Skeletal muscle tissue (tissue), 4 donors: ENCODE data around the gene IL31RA. TPM values are rescaled to one million over a fixed set of nuclear protein-coding genes. Genes with fewer than 3 reads are reported as not detected.

ENCODE experiments used
- H3K27ac ChIP-seq: one replicate; pipeline ENCODE4 v1.7.0; 2013; ENCODE audit warnings: mild to moderate bottlenecking, low read depth, low read length, inconsistent platforms
- H3K27me3 ChIP-seq, 3 donors: one replicate each; pipeline ENCODE4 v1.7.0; 2013; ENCODE audit warnings: low read length in 3 of 3; ENCODE audit not compliant: control insufficient read depth in 3 of 3, insufficient read depth in 3 of 3
- H3K36me3 ChIP-seq, 3 donors: one replicate each; pipeline ENCODE4 v1.7.0; 2013; ENCODE audit warnings: low read length in 3 of 3; ENCODE audit not compliant: control insufficient read depth in 3 of 3, insufficient read depth in 3 of 3
- H3K4me1 ChIP-seq, 3 donors: one replicate each; pipeline ENCODE4 v1.7.0; 2013; ENCODE audit warnings: low read length in 3 of 3, mild to moderate bottlenecking in 3 of 3; ENCODE audit not compliant: control insufficient read depth in 3 of 3, insufficient read depth in 3 of 3
- H3K4me3 ChIP-seq, 3 donors: one replicate each; pipeline ENCODE4 v1.7.0; 2013; ENCODE audit warnings: low read length in 3 of 3
- H3K9ac ChIP-seq, 3 donors: one replicate each; pipeline ENCODE4 v1.7.0; 2013; ENCODE audit warnings: low read length in 3 of 3, mild to moderate bottlenecking in 3 of 3, moderate library complexity in 2 of 3, low read depth in 1 of 3
- H3K9me3 ChIP-seq, 3 donors: one replicate each; pipeline ENCODE4 v1.7.0; 2013; ENCODE audit warnings: low read length in 3 of 3; ENCODE audit not compliant: control insufficient read depth in 3 of 3
- total RNA-seq: library from RNA; depleted of rRNA; stranded (reverse); fragments of >200 nt; gene quantifications from one replicate; pipeline ENCODE4 v1.2.3, GENCODE V29; 2014
- donor health status: Osteomylitis.

The IL31RA gene
- total RNA-seq, 1 donor from 2014 or later = 1.0 TPM

DNA sequence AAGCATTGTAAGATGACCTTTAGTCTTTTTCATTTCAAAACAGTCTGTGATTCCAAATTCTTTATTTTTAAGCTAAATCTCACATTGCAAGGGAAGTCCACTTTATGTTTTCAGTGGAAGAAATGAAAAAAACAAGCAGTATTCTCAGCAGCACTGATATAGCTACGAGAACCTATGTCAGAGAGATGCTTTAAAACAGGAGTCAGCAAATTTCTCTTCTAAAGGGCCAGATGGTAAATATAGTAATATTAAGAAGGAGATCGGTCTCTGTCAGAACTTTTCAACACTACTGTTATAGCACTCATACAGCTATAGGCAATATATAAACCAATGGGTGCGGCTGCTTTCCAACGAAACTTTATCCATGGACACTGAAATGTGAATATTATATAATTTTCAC, 18.7 kb downstream of the IL31RA start:
- no peaks in the 10 kb centered on the region for H3K4me1 ChIP-seq
- H3K9me3 ChIP-seq = no peaks in the 10 kb centered on the region
- H3K36me3 ChIP-seq = no peaks in the 10 kb centered on the region
- no peaks in the 10 kb centered on the region for H3K27me3 ChIP-seq
- H3K27ac ChIP-seq = no peak overlapping the region
- H3K9ac ChIP-seq = no peak overlapping the region
- no peak overlapping the region for H3K4me3 ChIP-seq

- no peaks in the 10 kb centered on the region for H3K27me3 ChIP-seq
Measured at GRCh38 chr5:55873234-55873633, 22.1 kb downstream of the IL31RA start.

DNA sequence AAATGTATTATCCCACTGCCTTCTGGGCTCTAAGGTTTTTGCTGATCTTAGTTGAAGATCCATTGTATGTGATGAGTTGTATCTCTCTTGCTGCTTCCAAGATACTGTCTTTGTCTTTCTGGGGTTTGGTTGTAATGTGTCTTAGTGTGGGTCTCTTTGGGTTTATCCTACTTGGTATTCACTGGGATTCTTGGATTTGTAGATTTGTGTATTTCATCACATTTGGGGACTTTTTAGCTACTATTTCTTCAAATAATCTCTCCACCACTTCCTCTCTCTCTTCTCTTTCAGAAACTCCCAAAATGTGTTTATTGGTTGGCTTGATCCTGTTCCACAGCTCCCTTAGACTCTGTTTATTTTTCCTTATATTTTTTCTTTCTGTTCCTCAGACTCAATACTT, 26.5 kb downstream of the IL31RA start:
- Histone ChIP-seq H3K4me1 (no peaks in the 10 kb centered on the region), H3K4me3 (no peak overlapping the region), H3K9ac (no peak overlapping the region), H3K36me3 (no peaks in the 10 kb centered on the region), H3K27me3 (no peaks in the 10 kb centered on the region), H3K9me3 (no peaks in the 10 kb centered on the region), H3K27ac (no peak overlapping the region)

More at GRCh38 chr5:55873234-55873633, 22.1 kb downstream of the IL31RA start:
- H3K9me3 ChIP-seq = no peaks in the 10 kb centered on the region
- H3K4me3 ChIP-seq = no peak overlapping the region
- no peaks in the 10 kb centered on the region for H3K4me1 ChIP-seq
- H3K9ac ChIP-seq = no peak overlapping the region
- no peaks in the 10 kb centered on the region for H3K36me3 ChIP-seq
- H3K27ac ChIP-seq = no peak overlapping the region

GRCh38 chr5:55880453-55880852, 29.3 kb downstream of the IL31RA start:
- Histone ChIP-seq H3K27me3 (no peaks in the 10 kb centered on the region), H3K4me3 (no peak overlapping the region), H3K27ac (no peak overlapping the region), H3K4me1 (no peaks in the 10 kb centered on the region), H3K9ac (no peak overlapping the region), H3K9me3 (no peaks in the 10 kb centered on the region), H3K36me3 (no peaks in the 10 kb centered on the region)

- no peaks in the 10 kb centered on the region for H3K9me3 ChIP-seq
Measured at GRCh38 chr5:55885359-55885758, 34.2 kb downstream of the IL31RA start.

GRCh38 chr5:55888205-55888604, 37.0 kb downstream of the IL31RA start:
- Histone ChIP-seq H3K27ac (no peak overlapping the region), H3K4me3 (no peak overlapping the region), H3K9ac (no peak overlapping the region), H3K36me3 (no peaks in the 10 kb centered on the region), H3K9me3 (no peaks in the 10 kb centered on the region), H3K4me1 (no peaks in the 10 kb centered on the region), H3K27me3 (no peaks in the 10 kb centered on the region)

More at GRCh38 chr5:55885359-55885758, 34.2 kb downstream of the IL31RA start:
- Histone ChIP-seq H3K27me3 (no peaks in the 10 kb centered on the region), H3K27ac (no peak overlapping the region), H3K4me1 (no peaks in the 10 kb centered on the region), H3K9ac (no peak overlapping the region), H3K4me3 (no peak overlapping the region), H3K36me3 (no peaks in the 10 kb centered on the region)

DNA sequence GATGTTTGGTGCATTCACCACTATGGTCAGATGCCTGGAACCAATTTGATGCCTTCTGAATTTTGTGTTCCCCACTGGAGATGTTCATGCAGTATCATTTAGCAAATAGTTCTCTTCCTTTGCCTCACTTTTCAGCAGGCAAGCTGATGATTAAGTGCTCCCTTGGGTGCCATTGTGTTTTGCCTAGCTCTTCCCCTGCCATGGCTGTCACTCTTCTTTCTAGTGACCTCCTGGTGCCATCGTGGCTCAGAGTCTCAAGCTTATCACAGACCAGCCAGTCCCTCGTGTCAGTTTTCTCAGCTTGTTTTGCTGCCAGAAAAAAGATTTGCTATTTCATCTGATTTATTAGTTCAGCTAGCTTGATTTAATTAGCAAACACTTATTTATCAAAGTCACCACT, 41.3 kb downstream of the IL31RA start:
- Histone ChIP-seq H3K36me3 (no peaks in the 10 kb centered on the region), H3K9ac (no peak overlapping the region), H3K4me3 (no peak overlapping the region), H3K4me1 (peaks cover 0 to 4% (median under 1%) of the 10 kb centered on the region in 3 donors), H3K27me3 (no peaks in the 10 kb centered on the region), H3K27ac (no peak overlapping the region), H3K9me3 (no peaks in the 10 kb centered on the region)

DNA sequence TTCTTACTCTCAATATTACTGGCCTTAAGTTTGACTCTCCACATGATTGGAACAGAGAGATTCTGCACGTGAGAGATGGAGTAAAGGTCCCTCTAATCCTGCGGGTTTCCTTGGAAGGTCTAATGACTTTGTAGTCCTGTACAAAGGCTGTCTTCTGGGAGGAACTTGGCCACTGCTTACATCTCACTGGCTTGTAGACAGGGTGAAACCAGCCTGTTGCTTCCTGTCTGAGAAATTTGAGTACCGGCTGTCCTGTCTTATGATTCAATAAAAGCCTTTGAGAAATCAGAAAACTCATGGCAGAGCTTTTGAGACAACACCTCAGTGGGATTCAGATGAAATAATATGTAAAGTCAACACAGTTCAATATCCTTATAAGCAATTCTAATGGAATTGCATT, 43.0 kb downstream of the IL31RA start:
- Histone ChIP-seq H3K4me1 (peaks cover 0 to 6% (median 6%) of the 10 kb centered on the region in 3 donors), H3K9me3 (no peaks in the 10 kb centered on the region), H3K4me3 (no peak overlapping the region), H3K27ac (no peak overlapping the region), H3K9ac (no peak overlapping the region), H3K36me3 (no peaks in the 10 kb centered on the region), H3K27me3 (no peaks in the 10 kb centered on the region)

DNA sequence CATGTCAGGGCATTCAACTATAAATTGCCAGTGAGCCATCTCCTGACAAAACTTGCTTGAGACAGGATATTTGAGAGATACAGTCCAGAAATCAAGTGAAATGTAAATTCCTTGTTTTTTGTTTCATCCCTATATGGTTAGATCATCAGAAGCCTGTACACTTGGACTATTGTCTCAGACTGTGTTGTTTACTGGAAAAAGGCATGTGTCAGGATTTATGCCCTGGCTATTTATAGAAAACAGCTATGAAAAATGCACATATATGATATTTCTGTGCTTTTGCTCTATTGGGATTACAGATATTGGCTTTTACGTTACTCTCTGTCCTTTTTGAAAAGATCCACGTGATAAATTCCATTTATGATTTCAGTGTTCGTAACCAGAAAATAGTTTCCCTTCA, 44.2 kb downstream of the IL31RA start:
- H3K4me1 ChIP-seq = peaks cover 0 to 6% (median 6%) of the 10 kb centered on the region in 3 donors
- H3K27me3 ChIP-seq = no peaks in the 10 kb centered on the region
- no peak overlapping the region for H3K4me3 ChIP-seq
- H3K36me3 ChIP-seq = no peaks in the 10 kb centered on the region
- H3K9ac ChIP-seq = no peak overlapping the region
- H3K27ac ChIP-seq = no peak overlapping the region
- H3K9me3 ChIP-seq = no peaks in the 10 kb centered on the region

DNA sequence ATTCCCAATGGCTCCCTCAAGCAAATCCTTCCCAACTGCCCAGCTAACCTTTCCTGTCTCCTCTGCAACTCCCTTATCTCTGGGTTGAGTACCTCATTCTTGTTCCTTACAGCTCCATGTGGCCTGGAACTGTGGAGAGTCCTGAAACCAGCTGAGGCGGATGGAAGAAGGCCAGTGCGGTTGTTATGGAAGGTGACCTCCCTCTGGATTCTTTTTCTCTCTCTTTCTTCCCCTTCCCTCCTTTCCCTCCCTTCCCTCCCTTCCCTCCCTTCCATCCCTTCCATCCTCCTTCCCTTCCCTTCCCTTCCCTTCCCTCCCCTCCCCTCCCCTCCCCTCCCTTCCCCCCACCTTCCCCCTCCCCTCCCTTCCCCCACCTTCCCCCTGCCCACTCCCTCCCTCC, 45.1 kb downstream of the IL31RA start:
- Histone ChIP-seq H3K9ac (no peak overlapping the region), H3K9me3 (no peaks in the 10 kb centered on the region), H3K27ac (no peak overlapping the region), H3K4me3 (no peak overlapping the region), H3K36me3 (no peaks in the 10 kb centered on the region), H3K4me1 (peaks cover 0 to 6% (median 6%) of the 10 kb centered on the region in 3 donors), H3K27me3 (no peaks in the 10 kb centered on the region)

GRCh38 chr5:55896663-55897062, 45.5 kb downstream of the IL31RA start:
- Histone ChIP-seq H3K4me3 (no peak overlapping the region), H3K27ac (no peak overlapping the region), H3K4me1 (peaks cover 0 to 6% (median 6%) of the 10 kb centered on the region in 3 donors), H3K9me3 (no peaks in the 10 kb centered on the region), H3K36me3 (no peaks in the 10 kb centered on the region), H3K27me3 (no peaks in the 10 kb centered on the region), H3K9ac (no peak overlapping the region)
